AG08396 (cell line): ENCODE data around the gene ALKBH5.
"Not testable (repeated sequence)": the region's sequence is repeated elsewhere in the genome, so short reads cannot be mapped to it uniquely, and the experiment has no call there.

Experiments
- DNase-seq: peaks from one replicate; pipeline ENCODE4 v3.0.0; 2012; ENCODE audit warnings: low spot score, mixed read lengths

The ALKBH5 gene

DNA sequence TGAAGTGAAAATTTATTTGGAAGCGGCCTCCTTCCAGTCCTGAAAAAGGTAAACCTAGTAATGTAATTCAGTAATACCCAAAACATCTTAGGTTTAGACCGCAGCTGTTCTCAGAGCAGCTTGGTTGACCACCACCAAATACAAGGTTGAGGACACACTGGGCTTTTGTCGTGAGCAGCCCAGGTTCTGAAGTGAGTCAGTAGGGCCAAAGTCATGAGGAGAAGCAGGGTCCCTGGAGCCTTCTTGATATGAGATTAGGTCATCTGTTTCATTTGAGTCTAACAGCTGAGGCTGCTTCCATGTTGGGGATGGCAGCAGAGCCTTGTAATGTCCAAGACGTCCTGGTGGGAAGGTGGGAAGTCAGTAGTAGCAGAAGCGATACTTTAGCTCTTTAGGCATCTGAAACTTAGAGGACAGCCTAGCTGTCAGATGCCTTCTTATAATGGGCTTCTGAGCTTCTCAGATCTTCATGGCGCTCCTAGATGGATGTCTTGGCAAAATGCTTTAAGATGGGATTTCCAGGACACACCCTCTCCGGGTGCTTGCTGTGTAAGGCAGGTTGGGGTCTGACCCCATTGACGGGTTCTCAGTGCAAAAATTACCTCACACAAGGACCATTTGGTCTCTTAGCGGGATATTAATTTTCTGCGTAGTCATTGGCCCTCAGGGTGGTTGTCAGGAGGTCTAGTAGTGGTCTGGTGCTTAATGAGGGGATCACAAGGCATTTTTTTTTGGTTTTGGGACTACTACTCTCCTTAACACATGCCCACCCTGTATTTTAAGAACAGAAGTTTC is 2.4 kb downstream of the ALKBH5 start:
- DNase-seq = no peak

DNA sequence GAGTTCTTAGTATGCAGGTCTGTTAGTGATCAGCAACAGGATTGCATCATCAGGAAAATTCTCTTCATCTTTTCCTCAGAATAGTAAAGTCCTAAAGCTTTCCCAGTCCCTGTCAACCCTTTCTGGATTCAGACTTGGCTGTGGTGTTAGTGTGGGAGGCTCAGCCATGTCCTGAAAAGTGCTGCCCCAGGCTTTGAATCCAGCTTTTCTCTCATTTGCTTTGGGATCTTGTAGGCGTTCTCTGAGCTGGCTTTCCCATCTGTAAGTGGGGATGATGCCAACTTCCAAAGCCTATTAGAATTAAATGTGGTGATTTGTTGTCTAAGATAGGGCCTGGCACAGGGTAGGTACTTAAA is 3.0 kb downstream of the ALKBH5 start:
- DNase-seq = no peak

DNA sequence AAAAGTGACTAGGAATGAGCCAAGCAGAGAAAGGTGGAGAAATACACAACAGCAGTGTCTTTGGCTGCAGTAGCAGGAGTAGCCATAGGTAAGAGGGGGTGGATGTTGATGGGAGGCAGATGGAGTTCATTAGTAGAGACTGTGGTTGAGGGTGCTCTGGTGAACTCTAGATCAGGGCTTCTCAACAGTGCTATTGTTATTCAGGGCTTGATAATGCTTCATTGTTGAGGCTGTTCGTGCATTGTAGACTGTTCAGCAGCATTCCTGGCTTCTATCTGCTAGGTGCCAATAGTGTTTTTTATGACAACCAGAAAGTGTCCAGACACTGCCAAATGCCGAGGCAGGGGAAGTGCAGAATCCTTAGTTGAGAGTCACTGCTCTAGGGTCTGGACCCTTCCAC is 3.6 kb downstream of the ALKBH5 start:
- DNase-seq = no peak

DNA sequence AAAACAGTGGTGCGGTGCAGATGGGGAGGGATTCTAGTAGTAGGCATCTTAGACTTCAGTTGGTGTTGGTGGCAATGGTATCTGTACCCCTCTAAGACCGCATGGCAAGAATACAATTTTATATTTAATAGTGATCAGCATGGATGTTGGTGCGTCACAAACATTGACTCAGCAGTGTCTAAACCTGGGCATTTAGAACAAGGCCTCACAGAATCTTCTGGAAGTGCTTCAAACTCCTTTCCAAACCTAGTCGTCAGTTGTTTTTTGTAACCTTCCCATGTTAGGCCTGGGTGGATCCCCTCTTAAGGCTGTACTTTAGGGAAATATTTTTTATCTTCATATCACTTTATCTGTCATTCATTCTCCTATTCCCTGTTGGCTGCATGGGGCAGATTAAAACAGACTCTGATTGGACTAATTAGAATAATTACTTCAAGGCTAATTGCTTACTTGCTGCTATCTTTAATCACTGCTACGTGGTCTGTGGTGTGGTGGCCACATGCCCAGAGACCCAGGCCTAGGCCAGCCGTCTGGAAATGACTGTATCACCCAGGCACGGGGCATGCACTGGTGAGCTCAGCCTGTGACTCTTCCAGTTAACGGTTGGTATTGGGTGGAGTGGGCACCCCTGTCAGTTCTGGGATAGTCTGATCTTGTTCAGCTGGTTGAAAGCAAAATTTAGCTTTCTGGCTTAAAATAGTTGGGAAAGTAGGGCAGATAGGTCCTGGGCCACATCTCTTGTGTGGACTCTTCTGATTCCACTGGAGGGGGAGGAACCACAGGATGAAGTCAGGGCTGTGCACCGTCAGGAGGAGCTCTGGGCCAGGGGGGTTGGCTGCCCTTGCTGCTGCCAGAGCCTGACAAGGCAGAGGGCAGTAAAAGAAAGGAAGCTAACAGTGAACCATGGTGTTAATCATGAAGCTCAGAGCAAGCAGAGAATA is 4.5 kb downstream of the ALKBH5 start:
- peak; percentile 56 for DNase-seq

DNA sequence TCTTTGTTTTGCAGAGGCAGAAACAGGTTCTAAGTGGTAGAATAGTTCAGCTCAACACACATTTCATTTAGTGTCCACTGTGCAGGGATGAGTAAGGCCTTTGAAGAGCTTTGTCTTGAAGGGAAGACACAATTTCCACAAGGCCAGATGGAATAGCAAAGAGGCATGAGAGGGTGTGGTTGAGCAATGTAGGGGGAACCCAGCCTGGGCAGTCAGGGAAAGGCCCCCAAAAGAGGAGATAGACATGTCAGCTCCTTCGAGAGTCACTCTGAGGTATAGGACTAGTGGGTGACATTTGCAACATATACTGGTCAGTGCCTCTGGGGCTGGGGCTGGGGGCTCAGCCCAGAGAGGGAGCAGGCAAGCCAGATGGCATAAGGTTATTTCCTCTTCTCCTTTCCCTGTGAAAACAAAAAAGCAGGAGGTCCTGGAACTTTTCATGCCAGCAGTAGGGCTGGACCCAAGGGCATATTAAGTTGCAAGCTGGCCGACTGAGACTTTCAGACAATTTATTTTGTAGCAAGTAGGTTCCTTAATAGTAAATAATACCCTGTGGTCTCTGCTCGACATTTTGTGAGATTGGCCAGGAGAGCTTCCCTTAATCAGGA is 7.1 kb downstream of the ALKBH5 start:
- DNase-seq = no peak

DNA sequence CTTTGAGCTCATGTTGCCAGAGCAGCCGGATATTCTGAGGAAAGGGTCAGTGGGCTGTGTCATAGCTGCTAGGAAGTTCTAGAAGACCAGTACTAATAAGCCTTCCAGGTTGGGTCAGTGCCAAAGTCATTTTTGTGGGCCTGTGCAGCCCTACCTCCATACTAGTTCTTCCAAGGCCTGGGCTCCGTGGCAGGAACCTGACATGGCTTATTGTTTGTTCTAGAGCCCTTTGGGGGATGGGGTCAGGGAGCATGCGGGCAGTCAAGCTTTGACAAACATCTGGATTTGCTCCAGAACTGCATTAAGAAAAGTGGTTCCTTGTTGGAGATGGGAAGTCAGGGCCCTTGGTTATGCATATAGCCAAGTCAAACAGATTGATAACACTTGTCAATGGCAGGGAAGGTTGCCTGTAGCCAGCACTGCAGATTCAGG is 7.6 kb downstream of the ALKBH5 start:
- DNase-seq = no peak

DNA sequence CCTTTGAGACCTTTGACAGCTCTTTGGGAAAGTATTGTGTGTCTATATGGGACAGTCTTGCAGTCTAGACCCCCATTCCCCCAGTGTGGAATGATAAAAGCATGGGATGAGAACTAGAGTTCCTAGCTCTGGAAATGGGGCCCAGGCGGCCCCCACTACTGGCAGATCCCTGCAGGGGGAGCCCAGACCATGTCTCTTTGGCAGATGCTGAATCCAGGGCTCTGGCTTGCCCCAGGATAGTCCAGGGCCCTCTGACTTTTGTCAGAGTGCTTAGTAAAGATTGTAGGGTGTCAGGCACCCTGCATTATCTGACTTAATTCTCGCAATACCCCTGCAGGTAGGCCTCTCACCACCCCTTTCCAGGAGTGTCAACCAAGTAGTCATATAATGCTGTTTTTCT is 8.3 kb downstream of the ALKBH5 start:
- no peak for DNase-seq

DNA sequence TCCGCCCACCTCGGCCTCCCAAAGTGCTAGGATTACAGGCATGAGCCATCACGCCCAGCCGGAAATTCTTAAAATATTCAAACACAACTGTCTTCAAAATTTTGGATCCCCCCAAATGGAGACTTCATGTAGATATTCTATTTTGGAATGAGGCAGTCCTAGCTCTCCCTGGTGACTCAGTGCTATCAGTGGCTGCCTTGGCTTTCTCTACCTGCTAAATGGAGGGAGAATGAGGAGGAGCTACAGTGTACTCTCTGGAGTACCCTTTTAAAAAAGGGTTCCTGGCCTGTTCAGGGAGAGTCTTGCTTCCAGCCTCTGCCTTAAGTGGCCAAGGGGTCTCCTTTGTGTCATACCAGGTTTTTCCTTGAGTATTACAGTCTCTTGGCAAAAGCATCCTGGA is 10.8 kb downstream of the ALKBH5 start:
- no peak for DNase-seq

DNA sequence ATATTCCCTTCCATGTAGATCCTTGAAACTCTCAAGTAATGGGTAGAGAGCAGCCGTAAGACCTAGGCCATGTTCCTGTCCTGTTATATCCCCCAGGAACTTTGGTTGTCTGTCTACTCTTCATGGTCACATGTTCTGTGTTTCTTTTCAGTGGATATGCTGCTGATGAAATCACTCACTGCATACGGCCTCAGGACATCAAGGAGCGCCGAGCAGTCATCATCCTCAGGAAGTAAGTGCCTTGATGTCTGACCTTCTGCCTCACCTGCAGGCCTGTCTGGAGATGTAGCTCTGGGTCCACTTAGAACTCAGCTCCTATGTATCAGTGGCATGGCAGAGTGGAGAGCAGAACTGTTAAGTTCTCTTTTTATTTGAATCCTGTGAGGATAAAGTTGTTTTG is 11.2 kb downstream of the ALKBH5 start:
- DNase-seq = no peak

DNA sequence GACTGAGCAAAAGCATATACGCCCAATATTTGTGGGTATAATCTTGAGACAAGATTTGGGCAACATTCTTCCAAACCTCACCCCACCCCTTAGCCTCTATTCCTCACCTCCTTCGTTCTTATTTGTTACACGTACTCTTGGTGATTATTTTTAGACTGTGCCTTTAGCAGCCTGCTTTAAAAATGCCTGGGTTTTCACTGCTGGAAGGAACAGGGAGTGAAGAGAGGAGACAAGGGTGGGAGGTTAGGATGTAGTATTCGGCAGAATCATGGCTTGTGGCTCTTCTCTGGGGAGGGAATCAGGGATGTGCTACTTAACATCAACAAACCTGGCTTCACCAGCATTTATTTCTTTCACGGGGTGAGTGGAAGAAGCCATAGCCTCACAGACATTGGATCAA is 11.6 kb downstream of the ALKBH5 start:
- no peak for DNase-seq

DNA sequence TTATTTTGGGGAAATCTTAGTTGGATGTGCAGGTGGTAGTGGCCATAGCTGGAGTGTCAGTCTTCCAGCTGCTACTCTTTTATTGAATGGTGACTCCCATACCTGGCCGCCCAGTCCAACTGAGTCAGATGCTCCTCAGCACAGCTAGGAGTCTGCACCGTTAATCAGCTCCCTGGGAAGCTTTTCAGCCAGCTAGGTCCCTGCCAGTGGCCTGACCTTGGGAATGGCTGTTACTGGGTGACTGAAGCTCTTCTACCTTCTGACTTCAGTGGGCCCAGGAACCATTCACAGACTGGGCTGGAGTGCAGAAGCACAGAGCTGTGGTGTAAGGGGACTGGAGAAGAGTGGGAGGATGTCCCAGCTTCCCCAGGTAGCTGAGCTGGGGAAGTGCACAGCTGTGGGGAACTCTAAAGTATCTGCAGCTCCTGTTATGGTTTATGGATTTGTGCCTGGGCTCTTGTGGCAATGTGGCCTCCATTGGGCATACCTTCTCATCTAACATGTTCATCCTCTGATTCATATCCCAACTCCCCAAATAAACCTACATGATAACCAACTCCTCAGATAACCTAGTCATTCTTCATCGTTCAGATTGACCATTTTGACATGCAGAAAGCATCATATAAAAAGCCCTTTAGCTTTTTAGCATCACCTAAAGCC is 14.0 kb downstream of the ALKBH5 start:
- no peak for DNase-seq

DNA sequence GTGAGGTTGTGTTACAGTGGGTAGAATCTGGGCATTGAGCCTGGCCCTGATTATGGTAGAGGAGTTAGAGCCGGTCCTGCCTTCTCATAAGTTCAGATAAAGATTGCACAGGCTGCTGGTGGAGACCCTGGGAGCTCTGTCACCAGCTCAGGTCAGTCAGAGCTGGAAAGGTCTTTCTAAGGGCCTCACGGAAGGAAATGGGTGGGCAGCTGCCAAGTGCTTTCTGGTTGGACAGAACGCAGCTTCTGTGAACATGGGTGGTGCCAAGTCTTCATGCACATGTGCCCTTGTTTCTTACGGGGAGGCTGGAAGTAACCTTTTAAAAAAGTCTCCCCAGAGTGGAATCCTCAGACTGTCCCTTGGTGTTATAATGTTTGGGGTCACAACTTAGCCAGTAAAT is 14.9 kb downstream of the ALKBH5 start:
- no peak for DNase-seq

DNA sequence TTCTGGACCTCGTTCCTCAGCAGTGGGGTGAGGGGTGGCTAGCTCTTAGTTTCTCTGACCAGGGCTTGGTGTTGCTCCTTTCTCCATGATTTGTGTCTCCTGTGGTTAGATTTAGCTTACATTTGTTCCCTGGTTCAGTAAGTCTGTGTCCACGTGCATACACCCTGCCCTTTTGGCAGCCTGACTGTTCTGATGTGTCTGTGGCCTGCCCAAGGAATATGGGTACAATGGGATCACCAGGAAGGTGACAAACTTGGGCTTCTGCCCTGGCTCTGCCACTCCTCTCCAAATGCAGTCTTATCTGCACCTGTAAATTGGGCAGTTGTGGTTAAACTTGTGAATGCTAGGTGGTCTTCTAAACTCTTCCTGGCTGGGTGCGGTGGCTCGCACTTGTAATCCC is 17.5 kb downstream of the ALKBH5 start:
- DNase-seq = no peak

DNA sequence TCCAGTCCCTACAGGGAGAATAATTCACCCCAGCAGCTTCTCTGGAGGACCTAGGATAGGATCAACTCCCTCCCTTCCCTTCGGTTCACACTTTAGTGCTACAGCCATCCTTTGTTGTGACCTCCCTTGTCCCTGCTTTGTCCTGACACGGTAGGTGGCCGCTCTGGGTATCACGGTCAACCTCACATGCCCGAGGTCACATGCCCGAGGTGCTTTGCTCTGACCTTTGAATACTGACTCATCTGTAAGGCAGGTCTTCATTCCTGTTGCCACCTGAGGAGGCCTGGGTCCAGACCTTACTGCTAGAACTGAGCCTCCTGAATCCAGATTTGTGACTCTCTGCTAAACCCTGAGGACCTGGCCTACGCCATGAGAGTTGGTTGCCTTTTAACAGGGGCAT is 19.7 kb downstream of the ALKBH5 start:
- no peak for DNase-seq

DNA sequence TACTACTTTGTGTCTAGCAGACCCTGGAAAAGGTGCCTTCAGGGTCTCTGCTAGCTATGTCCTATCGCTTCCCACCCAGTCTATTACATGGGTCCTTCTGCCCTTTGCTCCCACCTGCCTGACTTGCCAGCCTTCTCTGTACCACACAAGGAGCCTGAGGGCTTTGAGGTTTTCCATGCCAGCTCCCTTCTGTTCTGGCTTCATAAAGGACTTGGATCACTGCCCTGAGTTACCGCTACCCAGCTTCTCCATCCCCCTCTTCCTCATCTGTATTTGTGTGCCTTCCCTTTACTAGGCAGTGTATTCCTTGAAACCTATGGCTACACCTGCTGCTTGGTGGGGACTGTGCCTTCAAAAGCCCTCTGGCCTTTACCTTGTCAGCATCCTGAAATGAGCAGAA is 22.2 kb downstream of the ALKBH5 start:
- no peak for DNase-seq

DNA sequence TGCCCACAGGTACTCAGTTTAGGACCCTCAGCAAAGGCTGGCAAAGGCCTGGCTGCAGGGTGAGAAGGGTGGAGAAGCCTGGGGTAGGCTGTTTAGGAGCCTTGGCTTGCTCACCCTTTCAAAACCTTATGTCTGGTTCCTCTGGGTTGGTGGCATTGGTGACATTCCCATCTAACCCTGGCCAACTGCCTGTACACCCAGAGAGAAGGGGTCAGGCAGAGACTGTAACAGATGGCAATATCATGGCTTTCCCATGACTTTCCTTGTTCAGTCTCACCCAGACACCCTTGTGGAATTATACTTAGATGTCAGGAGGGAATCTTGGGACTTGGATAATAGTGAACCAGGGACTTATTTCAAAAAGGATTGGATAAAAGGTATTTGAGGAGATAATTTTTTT is 23.3 kb downstream of the ALKBH5 start:
- DNase-seq = no peak

DNA sequence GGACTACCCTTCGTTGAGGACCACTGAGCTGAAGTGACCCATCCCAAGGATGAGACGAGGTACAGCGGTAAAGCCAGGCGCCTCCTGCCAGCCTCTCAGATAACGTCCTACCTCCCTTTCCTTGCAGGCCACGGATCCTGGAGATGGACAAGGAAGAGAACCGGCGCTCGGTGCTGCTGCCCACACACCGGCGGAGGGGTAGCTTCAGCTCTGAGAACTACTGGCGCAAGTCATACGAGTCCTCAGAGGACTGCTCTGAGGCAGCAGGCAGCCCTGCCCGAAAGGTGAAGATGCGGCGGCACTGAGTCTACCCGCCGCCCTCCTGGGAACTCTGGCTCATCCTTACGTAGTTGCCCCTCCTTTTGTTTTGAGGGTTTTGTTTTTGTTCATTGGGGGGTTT is 24.5 kb downstream of the ALKBH5 start:
- no peak for DNase-seq

DNA sequence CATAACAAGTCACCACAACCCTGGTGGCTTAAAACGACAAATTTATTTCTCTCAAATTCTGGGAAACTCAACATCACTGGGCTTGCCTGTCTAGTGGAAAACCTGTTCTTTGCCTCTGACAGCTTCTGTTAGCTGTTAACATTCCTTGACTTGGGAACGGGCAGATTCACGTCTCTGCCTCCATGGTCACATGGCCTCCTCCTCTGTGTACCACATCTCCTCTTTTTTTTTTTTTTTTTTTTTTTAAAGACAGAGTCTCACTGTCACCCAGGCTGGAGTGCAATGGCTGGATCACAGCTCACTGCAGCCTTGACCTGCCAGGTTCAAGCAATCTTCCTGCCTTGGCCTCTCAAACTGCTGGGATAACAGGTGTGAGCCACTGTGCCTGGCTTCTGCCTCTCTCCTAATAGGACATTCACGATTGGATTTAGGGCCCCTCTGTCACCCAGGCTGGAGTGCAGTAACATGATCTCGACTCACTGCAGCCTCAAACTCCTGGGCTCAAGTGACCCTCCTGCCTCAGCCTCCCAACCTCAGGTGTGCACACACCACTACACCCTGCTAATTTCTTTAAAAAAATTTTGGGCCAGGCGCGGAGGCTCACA is 30.1 kb downstream of the ALKBH5 start:
- no peak for DNase-seq

DNA sequence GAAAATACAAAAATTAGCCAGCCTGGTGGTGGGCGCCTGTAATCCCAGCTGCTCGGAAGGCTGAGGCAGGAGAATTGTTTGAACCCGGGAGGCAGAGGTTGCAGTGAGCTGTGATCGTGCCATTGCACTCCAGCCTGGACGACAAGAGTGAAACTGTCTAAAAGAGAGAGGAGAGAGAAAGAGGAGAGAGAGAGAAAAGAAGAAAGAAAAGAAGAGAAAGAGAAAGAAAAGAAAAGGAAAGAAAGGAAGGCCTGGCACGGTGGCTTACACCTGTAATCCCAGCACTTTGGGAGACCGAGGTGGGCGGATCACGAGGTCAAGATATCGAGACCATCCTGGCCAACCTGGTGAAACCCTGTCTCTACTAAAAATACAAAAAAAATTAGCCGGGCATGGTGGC is 33.3 kb downstream of the ALKBH5 start:
- DNase-seq = not testable (repeated sequence)

DNA sequence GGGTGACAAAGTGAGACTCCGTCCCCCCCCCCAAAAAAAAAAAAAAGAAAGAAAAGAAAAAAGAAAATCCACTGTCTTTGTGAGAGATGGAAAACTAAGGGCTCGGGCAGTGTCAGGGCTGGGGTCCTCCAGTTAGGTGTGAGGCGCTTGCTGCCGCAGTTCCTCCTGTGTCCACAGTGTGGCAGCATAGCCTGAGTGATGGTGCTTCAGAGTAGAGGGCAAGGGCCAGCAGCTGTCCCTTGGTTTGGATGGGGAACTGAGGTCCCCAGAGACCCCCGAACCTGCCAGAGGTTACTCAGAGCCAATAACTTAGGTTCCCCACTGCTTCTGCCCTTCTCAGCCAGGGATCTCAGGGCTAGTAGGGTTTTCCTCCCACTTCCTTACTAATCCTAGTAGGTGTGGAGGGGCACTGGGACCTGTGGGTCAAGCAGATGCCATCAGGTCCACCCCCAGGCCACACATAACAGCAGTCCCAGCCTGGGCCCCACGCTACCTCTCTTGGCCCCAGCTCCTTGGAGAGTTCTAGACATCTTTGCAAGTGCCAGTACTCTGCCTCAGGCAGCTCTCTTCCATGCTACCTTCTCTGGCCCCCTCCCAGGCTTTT is 33.9 kb downstream of the ALKBH5 start:
- DNase-seq = peak; percentile 83

DNA sequence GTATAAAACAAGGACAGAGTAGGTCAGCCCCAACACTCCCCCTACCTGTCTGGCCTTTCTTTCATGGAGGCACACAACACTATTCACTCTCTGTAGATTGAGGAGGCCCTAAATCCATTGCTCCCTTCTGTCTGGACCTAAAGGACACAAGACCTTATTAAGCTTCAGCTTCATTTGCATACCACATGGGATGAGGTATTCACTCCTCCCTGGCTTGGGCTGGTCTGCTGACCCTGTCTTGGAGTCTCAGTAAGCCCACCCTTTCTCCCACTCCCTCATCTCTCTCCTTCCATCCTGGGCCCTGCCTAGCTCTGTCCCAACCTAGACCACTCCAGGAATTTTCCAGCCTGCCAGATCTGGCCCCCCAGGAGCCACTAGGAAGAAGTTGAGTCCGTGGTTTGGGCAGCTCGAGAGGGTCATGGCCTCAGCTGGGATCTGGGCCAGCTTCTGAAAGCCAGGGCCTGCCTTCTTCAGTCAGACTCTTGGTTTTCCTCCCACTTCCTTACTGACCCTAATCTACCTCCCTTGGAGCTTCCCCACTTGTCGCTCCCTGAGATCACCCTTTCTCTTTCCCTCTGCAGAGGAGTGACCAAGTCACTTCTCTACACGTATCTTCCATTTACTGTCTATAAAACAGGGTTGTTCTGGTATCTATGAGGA is 35.3 kb downstream of the ALKBH5 start:
- DNase-seq = no peak
